ENCODE measurements around the gene MIF. TPM values are rescaled to one million over a fixed set of nuclear protein-coding genes. Genes with fewer than 3 reads are reported as not detected.

MIF gene
- polyA plus RNA-seq (ENCODE audit: insufficient read length in 12 of 12): 100 to 1,000 TPM in 9 of 12 donors, 10 to 100 TPM in 2, not detected in 1; 78.2 to 238 (median 118) TPM
- long read RNA-seq, donor 1, transcript MIF-203 (2 exons, 435 nt): minor isoform, 52 of 761 reads
- long read RNA-seq, donor 1, transcript MIF-201 (3 exons, 939 nt): major isoform, 685 of 761 reads
- long read RNA-seq, donor 1, transcript MIF-202 (2 exons, 589 nt): minor isoform, 15 of 761 reads
- long read RNA-seq, donor 1, partial matches to known transcripts: 0 of 761 reads
- long read RNA-seq, donor 1, other reads (novel, unspliced or antisense): 9 of 761 reads
- long read RNA-seq, donor 2, transcript MIF-203 (2 exons, 435 nt): minor isoform, 24 of 362 reads
- long read RNA-seq, donor 2, transcript MIF-201 (3 exons, 939 nt): major isoform, 329 of 362 reads
- long read RNA-seq, donor 2, partial matches to known transcripts: 0 of 362 reads
- long read RNA-seq, donor 2, other reads (novel, unspliced or antisense): 5 of 362 reads
- long read RNA-seq, donor 3, transcript MIF-203 (2 exons, 435 nt): minor isoform, 12 of 167 reads
- long read RNA-seq, donor 3, transcript MIF-201 (3 exons, 939 nt): major isoform, 151 of 167 reads
- long read RNA-seq, donor 3, partial matches to known transcripts: 0 of 167 reads
- long read RNA-seq, donor 3, other reads (novel, unspliced or antisense): 0 of 167 reads
- long read RNA-seq, donor 4, transcript MIF-201 (3 exons, 939 nt): major isoform, 89 of 99 reads
- long read RNA-seq, donor 4, transcript MIF-203 (2 exons, 435 nt): minor isoform, 8 of 99 reads
- long read RNA-seq, donor 4, partial matches to known transcripts: 0 of 99 reads
- long read RNA-seq, donor 4, other reads (novel, unspliced or antisense): 0 of 99 reads
- long read RNA-seq, donor 5, transcript MIF-202 (2 exons, 589 nt): minor isoform, 10 of 400 reads
- long read RNA-seq, donor 5, transcript MIF-203 (2 exons, 435 nt): minor isoform, 15 of 400 reads
- long read RNA-seq, donor 5, transcript MIF-201 (3 exons, 939 nt): major isoform, 375 of 400 reads
- long read RNA-seq, donor 5, partial matches to known transcripts: 0 of 400 reads
- long read RNA-seq, donor 5, other reads (novel, unspliced or antisense): 0 of 400 reads
- long read RNA-seq, donor 6, transcript MIF-203 (2 exons, 435 nt): minor isoform, 9 of 172 reads
- long read RNA-seq, donor 6, transcript MIF-201 (3 exons, 939 nt): major isoform, 160 of 172 reads
- long read RNA-seq, donor 6, partial matches to known transcripts: 0 of 172 reads
- long read RNA-seq, donor 6, other reads (novel, unspliced or antisense): 0 of 172 reads
- long read RNA-seq, donor 7, transcript MIF-203 (2 exons, 435 nt): minor isoform, 6 of 158 reads
- long read RNA-seq, donor 7, transcript MIF-201 (3 exons, 939 nt): major isoform, 151 of 158 reads
- long read RNA-seq, donor 7, partial matches to known transcripts: 0 of 158 reads
- long read RNA-seq, donor 7, other reads (novel, unspliced or antisense): 0 of 158 reads
- long read RNA-seq, donor 8, transcript MIF-201 (3 exons, 939 nt): major isoform, 265 of 280 reads
- long read RNA-seq, donor 8, transcript MIF-202 (2 exons, 589 nt): minor isoform, 5 of 280 reads
- long read RNA-seq, donor 8, transcript MIF-203 (2 exons, 435 nt): minor isoform, 10 of 280 reads
- long read RNA-seq, donor 8, partial matches to known transcripts: 0 of 280 reads
- long read RNA-seq, donor 8, other reads (novel, unspliced or antisense): 0 of 280 reads
- long read RNA-seq, donor 9, transcript MIF-203 (2 exons, 435 nt): minor isoform, 14 of 243 reads
- long read RNA-seq, donor 9, transcript MIF-201 (3 exons, 939 nt): major isoform, 220 of 243 reads
- long read RNA-seq, donor 9, transcript MIF-202 (2 exons, 589 nt): minor isoform, 9 of 243 reads
- long read RNA-seq, donor 9, partial matches to known transcripts: 0 of 243 reads
- long read RNA-seq, donor 9, other reads (novel, unspliced or antisense): 0 of 243 reads
- long read RNA-seq, donor 10, transcript MIF-202 (2 exons, 589 nt): minor isoform, 8 of 240 reads
- long read RNA-seq, donor 10, transcript MIF-203 (2 exons, 435 nt): minor isoform, 5 of 240 reads
- long read RNA-seq, donor 10, transcript MIF-201 (3 exons, 939 nt): major isoform, 227 of 240 reads
- long read RNA-seq, donor 10, partial matches to known transcripts: 0 of 240 reads
- long read RNA-seq, donor 10, other reads (novel, unspliced or antisense): 0 of 240 reads
- long read RNA-seq, donor 11, transcript MIF-201 (3 exons, 939 nt): major isoform, 374 of 409 reads
- long read RNA-seq, donor 11, transcript MIF-202 (2 exons, 589 nt): minor isoform, 13 of 409 reads
- long read RNA-seq, donor 11, transcript MIF-203 (2 exons, 435 nt): minor isoform, 22 of 409 reads
- long read RNA-seq, donor 11, partial matches to known transcripts: 0 of 409 reads
- long read RNA-seq, donor 11, other reads (novel, unspliced or antisense): 0 of 409 reads

GRCh38 chr22:23893945-23894709 lies at the start of gene MIF:
Gene MIF (plus strand): TSS chr22:23894383. CDS start chr22:23894475, 92 bp downstream.
- peak; percentile 93 for DNase-seq

GRCh38 chr22:23844739-23845202 lies 49.4 kb upstream of the MIF start:
- DNase-seq: no peak

- no peak for DNase-seq
These were observed 48.7 kb upstream of the MIF start for GRCh38 chr22:23845265-23846080.

- no peak for DNase-seq
These were observed 48.1 kb upstream of the MIF start for GRCh38 chr22:23846081-23846469.

- DNase-seq: no peak
These were observed 46.8 kb upstream of the MIF start for GRCh38 chr22:23847310-23847920.

GRCh38 chr22:23847991-23848864 lies 46.0 kb upstream of the MIF start:
- DNase-seq: no peak

GRCh38 chr22:23849009-23850006 lies 44.9 kb upstream of the MIF start:
- DNase-seq: peak; percentile 83

GRCh38 chr22:23850136-23850611 lies 44.0 kb upstream of the MIF start:
- DNase-seq: no peak

GRCh38 chr22:23856721-23857605 lies 37.2 kb upstream of the MIF start:
- DNase-seq: no peak

- peak; percentile 99 for DNase-seq
These were observed 36.3 kb upstream of the MIF start, which contains the start of gene SLC2A11 for GRCh38 chr22:23857606-23858483. Gene SLC2A11 (plus strand): TSS chr22:23857875. CDS start chr22:23858000, 125 bp downstream.

GRCh38 chr22:23858484-23858815 lies 35.7 kb upstream of the MIF start:
- DNase-seq: no peak

GRCh38 chr22:23859201-23859600 lies 35.0 kb upstream of the MIF start:
- DNase-seq: no peak

All from muscle of arm (tissue), 14 donors.